Keratinocyte (primary cell): ENCODE data around the gene SPACA9. TPM values are rescaled to one million over a fixed set of nuclear protein-coding genes. Genes with fewer than 3 reads are reported as not detected.

Experiments
- DNase-seq: peaks from one replicate; pipeline ENCODE4 v3.0.0-alpha.2; 2011; ENCODE audit warnings: low read depth, missing footprints, low spot score
- FAIRE-seq: peaks from 2 replicates; lab custom pipeline; 2011; peaks lifted over from hg19 to GRCh38; lab: Jason Lieb, UNC
- H2AFZ ChIP-seq: 2 replicates; pipeline ENCODE4 v1.6.0; 2012; ENCODE audit warnings: low read length, control low read depth, inconsistent platforms; ENCODE audit not compliant: control insufficient read depth
- H3K27ac ChIP-seq: 2 replicates; pipeline ENCODE4 v1.5.1; 2011; ENCODE audit warnings: low read length; ENCODE audit not compliant: control insufficient read depth, insufficient read depth
- H3K27me3 ChIP-seq: 3 replicates; pipeline ENCODE4 v1.6.0; 2011; ENCODE audit warnings: low read length; ENCODE audit not compliant: control insufficient read depth, insufficient read depth; ENCODE audit errors: extremely low read depth
- H3K36me3 ChIP-seq, 2 experiments: 2 replicates in 1 of 2; 3 replicates in 1 of 2; pipeline ENCODE4 v1.5.1; 2011; ENCODE audit warnings: low read length in 2 of 2, mild to moderate bottlenecking in 1 of 2; ENCODE audit not compliant: control insufficient read depth in 2 of 2, insufficient read depth in 2 of 2; ENCODE audit errors: extremely low read depth in 1 of 2
- H3K4me1 ChIP-seq: 3 replicates; pipeline ENCODE4 v1.5.1; 2011; ENCODE audit warnings: low read length; ENCODE audit not compliant: control insufficient read depth, insufficient read depth; ENCODE audit errors: extremely low read depth
- H3K4me2 ChIP-seq: 3 replicates; pipeline ENCODE4 v1.6.0; 2011; ENCODE audit warnings: low read depth, low read length; ENCODE audit not compliant: control insufficient read depth, insufficient read depth; ENCODE audit errors: extremely low read depth
- H3K4me3 ChIP-seq, 3 experiments: fragments of 200-600 bp in 1 of 3; sonication (generic) in 1 of 3; 2 replicates in 2 of 3; 3 replicates in 1 of 3; pipeline ENCODE4 v1.5.1; 2011 to 2016; ENCODE audit warnings: low read length in 3 of 3, mild to moderate bottlenecking in 3 of 3, control low read depth in 2 of 3, inconsistent platforms in 1 of 3, low read depth in 1 of 3, mixed read lengths in 1 of 3, mixed run types in 1 of 3, moderate library complexity in 1 of 3; ENCODE audit not compliant: control insufficient read depth in 2 of 3, insufficient read depth in 2 of 3; ENCODE audit errors: extremely low read depth in 1 of 3
- H3K79me2 ChIP-seq: 2 replicates; pipeline ENCODE4 v1.6.0; 2012; ENCODE audit warnings: low read length; ENCODE audit not compliant: control insufficient read depth, insufficient read depth
- H3K9ac ChIP-seq: 3 replicates; pipeline ENCODE4 v1.6.0; 2011; ENCODE audit warnings: low read length; ENCODE audit not compliant: control insufficient read depth, insufficient read depth; ENCODE audit errors: extremely low read depth
- H3K9me1 ChIP-seq: 3 replicates; pipeline ENCODE4 v1.6.0; 2011; ENCODE audit warnings: low read length; ENCODE audit not compliant: control insufficient read depth, insufficient read depth; ENCODE audit errors: extremely low read depth
- H3K9me3 ChIP-seq: 2 replicates; pipeline ENCODE4 v1.5.1; 2012; ENCODE audit warnings: low read depth, low read length; ENCODE audit not compliant: control insufficient read depth
- H4K20me1 ChIP-seq: 3 replicates; pipeline ENCODE4 v1.6.0; 2011; ENCODE audit warnings: low read length; ENCODE audit not compliant: control insufficient read depth, insufficient read depth; ENCODE audit errors: extremely low read depth
- CTCF ChIP-seq, 3 experiments: IDR thresholded peaks in 1 of 3; conservative IDR thresholded peaks in 1 of 3; optimal IDR thresholded peaks in 1 of 3; 2 replicates in 2 of 3; 3 replicates in 1 of 3; pipeline versions ENCODE3 to v1.5.1; 2011; ENCODE audit warnings: low read length in 3 of 3, mild to moderate bottlenecking in 3 of 3, moderate library complexity in 2 of 3, control low read depth in 1 of 3, inconsistent platforms in 1 of 3; ENCODE audit not compliant: insufficient read depth in 2 of 3; ENCODE audit errors: extremely low read depth in 1 of 3
- EZH2 ChIP-seq: IDR thresholded peaks from one replicate; pipeline ENCODE4 v1.6.1; 2012; ENCODE audit warnings: inconsistent platforms, mild to moderate bottlenecking, low read length, moderate library complexity
- dilution Hi-C: fragments of 300-500 bp; cut with MboI; formaldehyde crosslinking; loops from one replicate; pipeline ENCODE4 v1.7.0; 2020; ENCODE audit warnings: low sequenced_read_pairs; ENCODE audit not compliant: extremely low pct_ligation_motif_present
- polyA plus RNA-seq, 5 experiments: library from polyadenylated mRNA; depleted of rRNA in 3 of 5; stranded (reverse) in 3 of 5; stranded (forward) in 1 of 5; unstranded in 1 of 5; fragments of >200 nt; gene quantifications; 1 replicate in 1 of 5; 2 replicates in 3 of 5; 3 replicates in 1 of 5; pipeline versions ENCODE4 v1.2.1 to v1.2.3, GENCODE V29; 2011 to 2012; ENCODE audit warnings: missing spikeins in 2 of 5, low read depth in 1 of 5, low replicate concordance in 1 of 5

SPACA9 gene
- polyA plus RNA-seq, 1 donor (not counting 4 experiments of a cell fraction or from before 2014, with no cell fraction given), result 3.6 TPM

- no peak for FAIRE-seq
- dilution Hi-C loops, result no loop called here
Observed at GRCh38 chr9:132914924-132915323, 36.2 kb downstream of the SPACA9 start.

DNA sequence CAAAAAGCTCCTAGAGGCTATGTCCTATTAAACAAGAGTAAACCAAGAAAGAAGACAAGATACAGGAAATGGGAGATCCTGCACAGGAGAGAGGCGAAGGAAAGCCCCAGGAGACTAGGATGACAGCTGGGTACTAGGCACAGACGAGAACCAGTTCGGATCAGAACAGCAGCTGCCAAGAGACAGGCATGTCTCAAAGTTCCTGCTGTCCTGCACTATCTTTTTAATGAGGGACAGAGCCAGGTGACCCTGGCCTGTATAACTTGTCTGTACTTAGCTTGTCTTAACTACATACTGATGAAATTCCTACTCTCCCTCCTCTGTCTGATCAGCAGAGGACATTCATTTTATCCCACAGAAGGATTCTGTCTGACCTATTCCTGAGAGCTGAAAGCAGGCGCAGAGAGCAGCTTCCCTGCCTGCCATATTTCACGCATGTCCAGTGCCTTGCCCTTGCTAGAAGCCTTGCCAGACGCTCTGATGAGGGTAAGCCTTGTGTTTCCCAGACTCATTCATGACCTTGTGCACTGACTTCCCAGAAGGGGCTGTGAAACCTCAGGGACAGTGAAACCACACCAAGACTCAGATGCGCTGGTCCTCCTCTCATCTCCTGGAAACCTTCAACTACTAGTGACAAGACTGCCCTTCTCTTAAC, 41.0 kb downstream of the SPACA9 start:
- peaks cover 7% of the 10 kb centered on the region for H3K4me1 ChIP-seq
- no peaks in the 10 kb centered on the region for H4K20me1 ChIP-seq
- no peak overlapping the region for H3K4me3 ChIP-seq
- peaks cover 19 to 28% of the 10 kb centered on the region in 2 experiments for H3K36me3 ChIP-seq
- no peak overlapping the region for H3K4me2 ChIP-seq
- no peaks in the 10 kb centered on the region for H3K79me2 ChIP-seq
- no peak overlapping the region for H2AFZ ChIP-seq
- no peaks in the 10 kb centered on the region for H3K9me3 ChIP-seq
- no peak overlapping the region for H3K27ac ChIP-seq
- no peak overlapping the region for H3K9ac ChIP-seq
- no peak for FAIRE-seq
- no peaks in the 10 kb centered on the region for H3K27me3 ChIP-seq
- no peak for DNase-seq
- no peaks in the 10 kb centered on the region for H3K9me1 ChIP-seq
- TF ChIP-seq EZH2, result no peak
- no peak for TF ChIP-seq CTCF (optimal IDR thresholded peaks at IDR 0.05 in 1 of 3, IDR thresholded peaks at IDR 0.05 in 1 of 3, conservative IDR thresholded peaks at IDR 0.05 in 1 of 3; ENCODE audit: extremely low read depth in 1 of 3, insufficient read depth in 2 of 3, low read length in 3 of 3)
- dilution Hi-C loops, result no loop called here

More at GRCh38 chr9:132914924-132915323, 36.2 kb downstream of the SPACA9 start:
- no peaks in the 10 kb centered on the region for H3K9me1 ChIP-seq
- peaks cover 20 to 22% of the 10 kb centered on the region in 2 experiments for H3K36me3 ChIP-seq
- H3K27ac ChIP-seq, result no peak overlapping the region
- no peak overlapping the region for H2AFZ ChIP-seq
- no peaks in the 10 kb centered on the region for H3K4me1 ChIP-seq
- H3K4me2 ChIP-seq, result no peak overlapping the region
- H3K79me2 ChIP-seq, result no peaks in the 10 kb centered on the region
- no peak overlapping the region for H3K4me3 ChIP-seq
- H3K9ac ChIP-seq, result no peak overlapping the region
- no peaks in the 10 kb centered on the region for H3K27me3 ChIP-seq
- no peak for DNase-seq
- H3K9me3 ChIP-seq, result no peaks in the 10 kb centered on the region
- H4K20me1 ChIP-seq, result no peaks in the 10 kb centered on the region
- no peak for TF ChIP-seq EZH2
- TF ChIP-seq CTCF (optimal IDR thresholded peaks at IDR 0.05 in 1 of 3, IDR thresholded peaks at IDR 0.05 in 1 of 3, conservative IDR thresholded peaks at IDR 0.05 in 1 of 3; ENCODE audit: extremely low read depth in 1 of 3, insufficient read depth in 2 of 3, low read length in 3 of 3), result no peak
